ENCODE results near the gene CCSER1. TPM values are rescaled to one million over a fixed set of nuclear protein-coding genes. Genes with fewer than 3 reads are reported as not detected.

Gene CCSER1
- total and polyA plus RNA-seq, 10 donors = 1.3 to 30.4 (median 20.4) TPM

- TF ChIP-seq POLR2AphosphoS5 (IDR thresholded peaks at IDR 0.05) (no peak), POLR2A (IDR thresholded peaks at IDR 0.05) (no peak), CTCF (IDR thresholded peaks at IDR 0.05 in 8 of 11, conservative IDR thresholded peaks at IDR 0.05 in 3 of 11) (no peak)
- Histone ChIP-seq H3K27me3 (replicated peaks in 1 of 7) (no peaks in the 10 kb centered on the region), H3K9me3 (no peaks in the 10 kb centered on the region), H3K36me3 (no peaks in the 10 kb centered on the region), H3K27ac (no peak overlapping the region), H3K4me3 (no peak overlapping the region), H3K4me1 (no peaks in the 10 kb centered on the region)
- intact Hi-C loops (cut with DNase I; ENCODE audit: low total_unique reads) = no loop called here
- no peak for DNase-seq
- WGBS, 5 donors = 81 to 92% (median 88%) methylated on average over 5 of the region's 5 CpGs
Observed at GRCh38 chr4:90415116-90415515, 287.9 kb downstream of the CCSER1 start.

- intact Hi-C loops (cut with DNase I; ENCODE audit: low total_unique reads) = no loop called here
Observed at GRCh38 chr4:90419124-90419711, 292.0 kb downstream of the CCSER1 start.

GRCh38 chr4:90421161-90421560, 294.0 kb downstream of the CCSER1 start:
- Histone ChIP-seq H3K4me1 (no peaks in the 10 kb centered on the region), H3K9me3 (no peaks in the 10 kb centered on the region), H3K27me3 (replicated peaks in 1 of 7) (no peaks in the 10 kb centered on the region), H3K36me3 (no peaks in the 10 kb centered on the region), H3K4me3 (no peak overlapping the region), H3K27ac (no peak overlapping the region)
- DNase-seq = no peak
- intact Hi-C loops (cut with DNase I; ENCODE audit: low total_unique reads) = no loop called here
- WGBS, 5 donors = 75 to 89% (median 84%) methylated on average over 2 of the region's 2 CpGs
- TF ChIP-seq POLR2A (IDR thresholded peaks at IDR 0.05) = no peak
- TF ChIP-seq POLR2AphosphoS5 (IDR thresholded peaks at IDR 0.05) = no peak
- no peak for TF ChIP-seq CTCF (IDR thresholded peaks at IDR 0.05 in 8 of 11, conservative IDR thresholded peaks at IDR 0.05 in 3 of 11)

More at GRCh38 chr4:90419124-90419711, 292.0 kb downstream of the CCSER1 start:
- no peak overlapping the region for H3K27ac ChIP-seq
- H3K9me3 ChIP-seq = no peaks in the 10 kb centered on the region
- H3K4me3 ChIP-seq = no peak overlapping the region
- no peaks in the 10 kb centered on the region for H3K27me3 ChIP-seq (replicated peaks in 1 of 7)
- 1 to 7% (median 3%) methylated on average over 2 of the region's 2 CpGs for WGBS, 5 donors
- TF ChIP-seq POLR2A (IDR thresholded peaks at IDR 0.05) (no peak), CTCF (IDR thresholded peaks at IDR 0.05 in 8 of 11, conservative IDR thresholded peaks at IDR 0.05 in 3 of 11) (peak in 6 of 11 experiments; percentile 39 to 55 (median 45))
- no peaks in the 10 kb centered on the region for H3K36me3 ChIP-seq
- no peaks in the 10 kb centered on the region for H3K4me1 ChIP-seq
- DNase-seq = no peak

- no peaks in the 10 kb centered on the region for H3K36me3 ChIP-seq
- no peaks in the 10 kb centered on the region for H3K4me1 ChIP-seq
- no peaks in the 10 kb centered on the region for H3K27me3 ChIP-seq (replicated peaks in 1 of 7)
- DNase-seq = no peak
- intact Hi-C loops (cut with DNase I; ENCODE audit: low total_unique reads) = no loop called here
- TF ChIP-seq POLR2A (IDR thresholded peaks at IDR 0.05) = no peak
- no peak for TF ChIP-seq POLR2AphosphoS5 (IDR thresholded peaks at IDR 0.05)
- no peak for TF ChIP-seq CTCF (IDR thresholded peaks at IDR 0.05 in 8 of 11, conservative IDR thresholded peaks at IDR 0.05 in 3 of 11)
- no peak overlapping the region for H3K4me3 ChIP-seq
- H3K27ac ChIP-seq = no peak overlapping the region
- 59 to 80% (median 77%) methylated on average over 5 of the region's 5 CpGs for WGBS, 5 donors
- H3K9me3 ChIP-seq = no peaks in the 10 kb centered on the region
Observed at GRCh38 chr4:90425893-90426292, 298.7 kb downstream of the CCSER1 start.
